Smooth muscle cell (in vitro differentiated cells): ENCODE results near the gene CATSPERB. TPM values are rescaled to one million over a fixed set of nuclear protein-coding genes. Genes with fewer than 3 reads are reported as not detected.
A peak's percentile ranks its signal among the peaks of the same experiment; 100 is the strongest.

Experiments used
- DNase-seq: peaks from one replicate; lab custom pipeline; 2025; ENCODE audit not compliant: unreplicated experiment; lab: John Stamatoyannopoulos, UW
- H2AFZ ChIP-seq: fragments of 200-600 bp; sonication (generic); 2 replicates; pipeline ENCODE4 v1.6.0; 2016; ENCODE audit warnings: antibody characterized with exemption, low read depth, mild to moderate bottlenecking
- H3F3A ChIP-seq: fragments of 200-600 bp; sonication (generic); 2 replicates; pipeline ENCODE4 v1.6.0; 2017; ENCODE audit warnings: antibody characterized with exemption, low read depth
- H3K27ac ChIP-seq: fragments of 200-600 bp; sonication (generic); 2 replicates; pipeline ENCODE4 v1.5.1; 2016; ENCODE audit warnings: low read depth, mild to moderate bottlenecking
- H3K27me3 ChIP-seq: fragments of 200-600 bp; sonication (generic); 2 replicates; pipeline ENCODE4 v1.6.1; 2016; ENCODE audit warnings: low read depth, mild to moderate bottlenecking
- H3K36me3 ChIP-seq: fragments of 200-600 bp; sonication (generic); 2 replicates; pipeline ENCODE4 v1.5.1; 2016; ENCODE audit warnings: low read depth
- H3K4me1 ChIP-seq: fragments of 200-600 bp; sonication (generic); 2 replicates; pipeline ENCODE4 v1.5.1; 2016; ENCODE audit warnings: low read depth
- H3K4me2 ChIP-seq: fragments of 200-600 bp; sonication (generic); 2 replicates; pipeline ENCODE4 v1.6.0; 2016; ENCODE audit warnings: mild to moderate bottlenecking
- H3K4me3 ChIP-seq: fragments of 200-600 bp; sonication (generic); 2 replicates; pipeline ENCODE4 v1.5.1; 2016; ENCODE audit warnings: mild to moderate bottlenecking
- H3K79me2 ChIP-seq: fragments of 200-600 bp; sonication (generic); 2 replicates; pipeline ENCODE4 v1.6.0; 2016; ENCODE audit warnings: low read depth, mild to moderate bottlenecking
- H3K9ac ChIP-seq: fragments of 200-600 bp; sonication (generic); 2 replicates; pipeline ENCODE4 v1.6.0; 2016; ENCODE audit warnings: low read depth
- H3K9me3 ChIP-seq: fragments of 200-600 bp; sonication (generic); replicated peaks from 2 replicates; pipeline ENCODE4 v1.5.1; 2016; ENCODE audit warnings: low read depth
- H4K20me1 ChIP-seq: fragments of 200-600 bp; sonication (generic); 2 replicates; pipeline ENCODE4 v1.6.0; 2016; ENCODE audit warnings: low read depth
- CTCF ChIP-seq: fragments of 200-600 bp; sonication (generic); IDR thresholded peaks from 2 replicates; pipeline ENCODE4 v1.5.1; 2017; ENCODE audit warnings: borderline replicate concordance, mild to moderate bottlenecking, antibody characterized with exemption; ENCODE audit not compliant: insufficient read depth, poor library complexity, severe bottlenecking
- WGBS: methylation state at CpG from one replicate; pipeline ENCODE4 v1.1.7; 2016; ENCODE audit warnings: low lambda C conversion rate; 5-methylcytosine and 5-hydroxymethylcytosine counted together
- polyA plus RNA-seq: library from polyadenylated mRNA; unstranded; fragments of >200 nt; fragmentation: Nextera tagmentation; extraction: Ambion mirVana; gene quantifications from 2 replicates; pipeline ENCODE4 v1.2.1, GENCODE V29; 2016
- total RNA-seq: library from RNA; depleted of rRNA; stranded (reverse); fragments of >200 nt; gene quantifications from 2 replicates; pipeline ENCODE4 v1.2.3, GENCODE V29; 2014

CATSPERB gene
- total and polyA plus RNA-seq, 2 experiments from 2014 or later = 0.18 TPM; not detected in 1

DNA sequence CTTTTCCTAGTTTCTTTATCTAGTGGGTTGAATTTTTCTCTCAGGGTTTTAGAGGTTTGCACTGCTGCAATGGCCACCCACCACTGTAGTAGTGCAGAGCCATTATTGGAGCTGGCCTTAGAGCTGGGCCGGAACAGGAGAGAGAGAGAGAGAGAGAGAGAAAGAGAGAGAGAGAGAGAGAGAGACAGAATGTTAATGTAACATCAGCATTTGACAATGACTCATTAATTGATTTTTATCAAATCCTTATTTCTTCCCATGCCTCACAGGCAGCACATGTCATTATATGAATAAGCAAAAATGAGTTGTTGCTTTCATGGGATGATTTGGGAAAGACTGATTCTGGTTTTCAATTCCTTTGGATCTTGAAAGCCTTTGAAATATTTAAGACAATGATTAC lies 145.5 kb downstream of the CATSPERB start:
- H3K27ac ChIP-seq = no peak overlapping the region
- H3K27me3 ChIP-seq = no peaks in the 10 kb centered on the region
- H3K79me2 ChIP-seq = no peaks in the 10 kb centered on the region
- no peak overlapping the region for H3K4me2 ChIP-seq
- no peaks in the 10 kb centered on the region for H3K9me3 ChIP-seq
- no peaks in the 10 kb centered on the region for H4K20me1 ChIP-seq
- no peaks in the 10 kb centered on the region for H3F3A ChIP-seq
- H3K36me3 ChIP-seq = no peaks in the 10 kb centered on the region
- no peak overlapping the region for H3K9ac ChIP-seq
- no peaks in the 10 kb centered on the region for H3K4me1 ChIP-seq
- WGBS = 90% methylated on average over 1 of the region's 1 CpG
- no peak overlapping the region for H3K4me3 ChIP-seq
- no peak for TF ChIP-seq CTCF
- no peak overlapping the region for H2AFZ ChIP-seq
- no peak for DNase-seq

GRCh38 chr14:91585856-91586255 lies 146.0 kb downstream of the CATSPERB start:
- Histone ChIP-seq H3F3A (no peaks in the 10 kb centered on the region), H3K4me2 (no peak overlapping the region), H3K4me3 (no peak overlapping the region), H3K27me3 (no peaks in the 10 kb centered on the region), H2AFZ (no peak overlapping the region), H3K4me1 (no peaks in the 10 kb centered on the region), H3K27ac (no peak overlapping the region), H4K20me1 (no peaks in the 10 kb centered on the region), H3K9ac (no peak overlapping the region), H3K79me2 (no peaks in the 10 kb centered on the region), H3K9me3 (no peaks in the 10 kb centered on the region), H3K36me3 (no peaks in the 10 kb centered on the region)
- DNase-seq = no peak
- TF ChIP-seq CTCF = no peak

- Histone ChIP-seq H3K4me1 (no peaks in the 10 kb centered on the region), H3K9me3 (no peaks in the 10 kb centered on the region), H2AFZ (no peak overlapping the region), H4K20me1 (no peaks in the 10 kb centered on the region), H3K79me2 (no peaks in the 10 kb centered on the region), H3K27ac (no peak overlapping the region), H3K9ac (no peak overlapping the region), H3K36me3 (no peaks in the 10 kb centered on the region), H3K4me3 (no peak overlapping the region), H3K27me3 (no peaks in the 10 kb centered on the region), H3K4me2 (no peak overlapping the region), H3F3A (no peaks in the 10 kb centered on the region)
- 88% methylated on average over 3 of the region's 3 CpGs for WGBS
- no peak for TF ChIP-seq CTCF
- no peak for DNase-seq
Observed at GRCh38 chr14:91582761-91583160, 149.1 kb downstream of the CATSPERB start.

DNA sequence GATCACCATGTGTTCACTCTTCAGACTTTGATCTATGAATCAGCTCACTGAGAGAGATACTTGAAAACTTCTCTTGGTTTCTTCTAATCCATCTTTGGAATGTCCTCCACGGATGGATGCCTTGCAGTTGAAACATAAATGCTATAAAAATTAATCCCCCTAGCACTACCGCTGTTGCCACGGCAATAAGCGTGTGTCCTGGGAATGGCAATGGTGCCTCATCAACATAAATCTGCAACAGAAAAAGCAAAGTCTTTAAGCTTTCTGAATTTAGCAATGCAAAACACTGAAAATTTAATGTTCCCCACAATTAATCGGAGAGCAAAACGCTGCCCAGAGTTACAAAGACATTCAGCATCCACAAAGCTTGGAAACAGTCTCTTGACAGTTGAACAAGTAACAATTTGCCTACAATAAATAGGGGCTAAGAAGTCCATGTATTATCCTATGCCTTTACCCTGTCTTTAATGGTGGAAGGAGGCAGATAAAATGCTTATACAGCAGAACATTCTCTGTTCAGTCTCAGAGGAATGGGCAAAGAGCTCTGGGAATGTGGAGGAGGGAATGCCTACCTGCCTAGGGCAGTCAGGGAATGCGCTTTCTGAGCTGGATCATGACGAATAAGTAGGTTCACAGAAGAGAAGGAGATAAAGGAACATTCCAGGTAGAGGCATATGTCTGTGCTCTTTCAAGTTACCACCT lies 150.9 kb downstream of the CATSPERB start:
- Histone ChIP-seq H3K27ac (no peak overlapping the region), H3K36me3 (no peaks in the 10 kb centered on the region), H3K79me2 (no peaks in the 10 kb centered on the region), H3K9ac (peak overlapping the region; percentile 51), H4K20me1 (no peaks in the 10 kb centered on the region), H3K4me1 (no peaks in the 10 kb centered on the region), H3F3A (no peaks in the 10 kb centered on the region), H3K4me3 (no peak overlapping the region), H2AFZ (no peak overlapping the region), H3K4me2 (peak overlapping the region; percentile 39), H3K9me3 (no peaks in the 10 kb centered on the region), H3K27me3 (no peaks in the 10 kb centered on the region)
- DNase-seq = no peak
- no peak for TF ChIP-seq CTCF
- 56% methylated on average over 8 of the region's 8 CpGs for WGBS
